Adrenal gland (tissue), 12 donors: ENCODE measurements around the gene COX20. TPM values are rescaled to one million over a fixed set of nuclear protein-coding genes. Genes with fewer than 3 reads are reported as not detected.

Source experiments
- DNase-seq, 7 donors: peaks; one replicate each; pipeline ENCODE4 v3.0.0-alpha.2; 2019 to 2020
- H3K27ac ChIP-seq, 5 donors: fragments of 200-600 bp; sonication (generic) in 4 of 5; 1 replicate in 3 of 5; 2 replicates in 2 of 5; pipeline versions ENCODE4 v1.5.1 to v1.8.0; 2016 to 2020; ENCODE audit warnings: mild to moderate bottlenecking in 1 of 5
- H3K27me3 ChIP-seq: fragments of 200-600 bp; 2 replicates; pipeline ENCODE4 v1.8.0; 2021
- H3K36me3 ChIP-seq, 2 donors: fragments of 200-600 bp; replicated peaks in 1 of 2; 1 replicate in 1 of 2; 2 replicates in 1 of 2; pipeline versions ENCODE4 v1.5.1 to v1.8.0; 2018 to 2022
- H3K4me1 ChIP-seq, 2 donors: fragments of 200-600 bp; replicated peaks in 1 of 2; 1 replicate in 1 of 2; 2 replicates in 1 of 2; pipeline versions ENCODE4 v1.5.1 to v1.8.0; 2018 to 2021
- H3K4me3 ChIP-seq, 4 donors: fragments of 200-600 bp; sonication (generic) in 3 of 4; one replicate each; pipeline ENCODE4 v1.5.1; 2016 to 2018
- H3K9me3 ChIP-seq, 3 donors: fragments of 200-600 bp; sonication (generic) in 1 of 3; replicated peaks in 1 of 3; 1 replicate in 2 of 3; 2 replicates in 1 of 3; pipeline versions ENCODE4 v1.5.1 to v1.8.0; 2016 to 2021
- CTCF ChIP-seq, 6 experiments: fragments of 450-650 bp in 4 of 6; fragments of 200-600 bp in 2 of 6; sonication (generic) in 1 of 6; IDR thresholded peaks; 1 replicate in 5 of 6; 2 replicates in 1 of 6; pipeline versions ENCODE4 v1.5.1 to v1.8.0; 2016 to 2021; ENCODE audit warnings: antibody characterized with exemption in 6 of 6, mild to moderate bottlenecking in 2 of 6, moderate library complexity in 1 of 6
- POLR2A ChIP-seq, 2 donors: fragments of 450-650 bp; IDR thresholded peaks; one replicate each; pipeline ENCODE4 v1.6.1; 2017; ENCODE audit warnings: antibody characterized with exemption in 2 of 2, mild to moderate bottlenecking in 2 of 2, moderate library complexity in 1 of 2
- WGBS, 4 donors: extraction: QIAGEN DNeasy Blood & Tissue Kit in 2 of 4; methylation state at CpG; one replicate each; pipeline versions ENCODE4 v1.1.5 to v1.1.7; 2013 to 2017; 5-methylcytosine and 5-hydroxymethylcytosine counted together
- intact Hi-C, 2 donors: fragments of 100-400 bp; cut with DNase I; formaldehyde crosslinking; loops; one replicate each; pipeline versions ENCODE4 v1.14.1 to v1.15.0; 2022 to 2023
- polyA plus RNA-seq, 3 donors: library from polyadenylated mRNA; stranded (reverse); fragments of 200-250 nt in 2 of 3; fragments of 350-450 nt in 1 of 3; fragmentation: Illumina TruSeq in 1 of 3; extraction: RNeasy Lipid Tissue Mini Kit (QIAGEN cat#74804) in 1 of 3; gene quantifications; one replicate each; pipeline ENCODE4 v1.2.3, GENCODE V29; 2013 to 2014
- total RNA-seq, 9 donors: library from RNA; depleted of rRNA in 4 of 9; stranded (reverse); fragments of >200 nt in 4 of 9; fragments of 120-200 nt in 1 of 9; fragmentation: NEBNext Ultra II Directional in 1 of 9; extraction: Animal tissue kit (Norgen Biotek cat#: 25700) in 1 of 9; gene quantifications; one replicate each; pipeline versions ENCODE4 v1.1.0 to v1.2.4, GENCODE V29; 2013 to 2023
- donor health status: healthy with polysubstance abuse.
- donor health status: Bipolar disorder and iron deficiency.
- donor health status: DM: yes; HTN: yes; CAD: no.
- donor health status: DM: no; HTN: no; CAD: no.
- donor health status: DM: no; HTN: no; CAD: no.
- donor health status: DM: yes; HTN: yes; CAD: no.

COX20 gene
- total and polyA plus RNA-seq, 12 donors, result 32.2 to 265 (median 46.2) TPM

GRCh38 chr1:244860914-244861610 lies 25.6 kb downstream of the COX20 start:
- 0 to 4% (median 3%) methylated on average over 2 of the region's 2 CpGs for WGBS, 4 donors
- peaks cover 22 to 59% of the 10 kb centered on the region in 2 donors for H3K4me1 ChIP-seq
- intact Hi-C loops, result loop anchor here (10.0 kb wide), 2 partner anchors 114 to 184 kb away; no protein-coding TSS in a partner anchor

GRCh38 chr1:244861683-244862082 lies 26.2 kb downstream of the COX20 start:
- WGBS, 4 donors, result 0 to 4% (median 1%) methylated on average over 2 of the region's 2 CpGs
- Histone ChIP-seq H3K36me3 (peaks cover 0 to 47% of the 10 kb centered on the region in 2 donors), H3K9me3 (no peaks in the 10 kb centered on the region), H3K4me1 (peaks cover 22 to 53% of the 10 kb centered on the region in 2 donors), H3K27me3 (no peaks in the 10 kb centered on the region), H3K4me3 (peak overlapping the region in 2 of 4 donors; percentile 72 to 94), H3K27ac (peak overlapping the region in 3 of 5 donors; percentile 13 to 100 (median 100))
- TF ChIP-seq POLR2A (IDR thresholded peaks at IDR 0.05) (no peak), CTCF (IDR thresholded peaks at IDR 0.05) (no peak)
- intact Hi-C loops, result loop anchor here (10.0 kb wide), 2 partner anchors 113 to 183 kb away; no protein-coding TSS in a partner anchor
- peak in 1 of 7 donors; percentile 24 for DNase-seq

More at GRCh38 chr1:244860914-244861610, 25.6 kb downstream of the COX20 start:
- no peaks in the 10 kb centered on the region for H3K9me3 ChIP-seq
- H3K27me3 ChIP-seq, result no peaks in the 10 kb centered on the region
- H3K36me3 ChIP-seq, result peaks cover 0 to 53% of the 10 kb centered on the region in 2 donors
- peak overlapping the region in 2 of 5 donors; percentile 100 for H3K27ac ChIP-seq
- TF ChIP-seq POLR2A (IDR thresholded peaks at IDR 0.05) (no peak), CTCF (IDR thresholded peaks at IDR 0.05) (no peak)
- H3K4me3 ChIP-seq, result peak overlapping the region in 1 of 4 donors; percentile 72
- no peak for DNase-seq

GRCh38 chr1:244862354-244862698 lies 26.9 kb downstream of the COX20 start:
- Histone ChIP-seq H3K27me3 (no peaks in the 10 kb centered on the region), H3K4me1 (peaks cover 22 to 53% of the 10 kb centered on the region in 2 donors), H3K27ac (peak overlapping the region; percentile 75 to 100 (median 100)), H3K36me3 (peaks cover 0 to 40% of the 10 kb centered on the region in 2 donors), H3K9me3 (no peaks in the 10 kb centered on the region), H3K4me3 (peak overlapping the region; percentile 33 to 94 (median 70))
- WGBS, 4 donors, result 0 to 1% (median 0%) methylated on average over 7 of the region's 7 CpGs
- intact Hi-C loops, result loop anchor here (10.0 kb wide), 2 partner anchors 112 to 182 kb away; no protein-coding TSS in a partner anchor
- TF ChIP-seq POLR2A (IDR thresholded peaks at IDR 0.05), result no peak
- no peak for TF ChIP-seq CTCF (IDR thresholded peaks at IDR 0.05)
- no peak for DNase-seq

- Histone ChIP-seq H3K4me1 (peaks cover 22 to 47% of the 10 kb centered on the region in 2 donors), H3K27ac (peak overlapping the region; percentile 98 to 100 (median 100)), H3K36me3 (peaks cover 0 to 34% of the 10 kb centered on the region in 2 donors), H3K4me3 (peak overlapping the region; percentile 72 to 99 (median 90)), H3K27me3 (no peaks in the 10 kb centered on the region), H3K9me3 (no peaks in the 10 kb centered on the region)
- TF ChIP-seq POLR2A (IDR thresholded peaks at IDR 0.05) (peak; percentile 77 to 79), CTCF (IDR thresholded peaks at IDR 0.05) (no peak)
- DNase-seq, result peak; percentile 97 to 99 (median 98)
- WGBS, 4 donors, result 0 to 1% (median 1%) methylated on average over 15 to 87 of the region's 87 CpGs
- intact Hi-C loops, result loop anchor here (10.0 kb wide), 2 partner anchors 112 to 182 kb away; no protein-coding TSS in a partner anchor
These were observed 27.4 kb downstream of the COX20 start for GRCh38 chr1:244862699-244863490.
